Muscle layer of duodenum (tissue), 2 donors: ENCODE measurements around the gene DTNB.

Experiments used
- H3K27ac ChIP-seq: one replicate; pipeline ENCODE4 v1.7.0; 2013; ENCODE audit warnings: mild to moderate bottlenecking, low read length
- H3K27me3 ChIP-seq: one replicate; pipeline ENCODE4 v1.7.0; 2013; ENCODE audit warnings: low read depth, mild to moderate bottlenecking, control low read depth, low read length
- H3K36me3 ChIP-seq, 2 donors: one replicate each; pipeline ENCODE4 v1.7.0; 2013; ENCODE audit warnings: low read length in 2 of 2, control low read depth in 1 of 2, mild to moderate bottlenecking in 1 of 2; ENCODE audit not compliant: insufficient read depth in 2 of 2, control insufficient read depth in 1 of 2
- H3K4me1 ChIP-seq, 2 donors: one replicate each; pipeline ENCODE4 v1.7.0; 2013; ENCODE audit warnings: low read length in 2 of 2, mild to moderate bottlenecking in 2 of 2, control low read depth in 1 of 2, moderate library complexity in 1 of 2; ENCODE audit not compliant: insufficient read depth in 2 of 2, control insufficient read depth in 1 of 2
- H3K4me3 ChIP-seq, 2 donors: one replicate each; pipeline ENCODE4 v1.7.0; 2013; ENCODE audit warnings: low read length in 2 of 2, low read depth in 1 of 2, mild to moderate bottlenecking in 1 of 2
- H3K9me3 ChIP-seq, 2 donors: one replicate each; pipeline ENCODE4 v1.7.0; 2013; ENCODE audit warnings: low read length in 2 of 2, control low read depth in 1 of 2, mild to moderate bottlenecking in 1 of 2; ENCODE audit not compliant: control insufficient read depth in 1 of 2
- donor health status: healthy.

The DTNB gene

GRCh38 chr2:25700221-25700660, 26.9 kb upstream of the DTNB start:
- Histone ChIP-seq H3K27me3 (no peaks in the 10 kb centered on the region), H3K4me3 (no peak overlapping the region), H3K27ac (no peak overlapping the region), H3K9me3 (no peaks in the 10 kb centered on the region), H3K4me1 (no peaks in the 10 kb centered on the region), H3K36me3 (no peaks in the 10 kb centered on the region)

DNA sequence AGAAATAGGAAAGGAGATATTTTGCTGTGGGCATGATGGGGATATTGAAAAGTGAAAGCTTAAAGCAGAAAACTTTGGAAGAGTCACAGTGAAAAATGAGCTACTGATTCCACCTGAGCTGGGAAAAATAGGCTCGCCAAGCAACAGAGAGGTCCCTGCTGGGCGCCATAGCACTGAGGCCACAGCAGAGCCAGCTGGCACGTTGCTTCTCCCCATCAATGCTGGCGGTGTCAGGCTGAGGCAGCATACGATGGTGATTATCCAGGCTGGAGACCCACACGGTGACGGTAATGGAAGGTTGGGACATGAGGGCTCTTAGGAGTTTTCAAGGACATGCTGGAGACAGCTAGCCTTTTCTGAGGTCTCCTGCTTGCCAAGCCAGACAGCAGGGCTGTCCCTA, 25.8 kb upstream of the DTNB start:
- Histone ChIP-seq H3K4me3 (no peak overlapping the region), H3K27me3 (no peaks in the 10 kb centered on the region), H3K36me3 (no peaks in the 10 kb centered on the region), H3K27ac (no peak overlapping the region), H3K9me3 (no peaks in the 10 kb centered on the region), H3K4me1 (no peaks in the 10 kb centered on the region)

GRCh38 chr2:25698752-25699151, 25.4 kb upstream of the DTNB start:
- Histone ChIP-seq H3K27ac (no peak overlapping the region), H3K36me3 (no peaks in the 10 kb centered on the region), H3K4me1 (no peaks in the 10 kb centered on the region), H3K9me3 (no peaks in the 10 kb centered on the region), H3K27me3 (no peaks in the 10 kb centered on the region), H3K4me3 (no peak overlapping the region)

DNA sequence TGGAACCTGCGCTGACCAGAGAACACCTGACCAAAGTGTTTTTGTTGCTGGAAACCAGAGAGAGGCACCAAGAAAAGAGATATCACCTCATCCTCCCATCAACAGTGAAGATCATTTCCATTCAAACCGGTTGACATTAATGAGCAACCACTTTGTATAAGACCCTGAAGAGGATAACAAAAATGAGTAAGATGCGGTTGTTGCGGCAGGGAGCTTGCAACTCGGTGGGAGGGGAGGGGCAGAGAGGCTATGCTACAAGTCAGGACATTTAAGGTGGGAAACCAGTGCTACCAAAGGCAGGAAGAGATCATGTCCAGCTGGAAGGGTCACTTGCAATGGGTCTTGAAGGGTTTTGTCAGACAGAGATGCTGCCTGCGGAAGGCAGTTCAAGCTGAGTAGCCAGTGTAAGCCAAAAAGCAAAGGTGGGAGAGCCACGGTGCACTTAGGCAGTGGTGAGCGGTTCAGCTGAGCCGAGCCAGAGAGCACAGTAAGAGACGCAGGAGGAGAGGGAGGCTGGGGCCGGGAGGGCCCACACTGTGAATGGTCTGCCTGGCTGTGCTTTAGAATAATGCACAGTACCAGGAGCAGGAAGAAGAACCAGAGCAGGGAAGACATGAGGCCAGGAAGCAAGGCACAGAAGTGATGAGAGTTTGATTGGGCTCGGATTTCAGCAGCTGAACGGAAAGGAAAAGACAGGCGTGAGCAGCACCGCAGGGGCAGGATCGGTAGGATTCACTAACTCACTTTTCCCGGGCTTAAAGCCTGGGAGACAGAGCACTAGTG, 24.4 kb upstream of the DTNB start:
- H3K4me3 ChIP-seq, result no peak overlapping the region
- H3K9me3 ChIP-seq, result no peaks in the 10 kb centered on the region
- H3K27me3 ChIP-seq, result no peaks in the 10 kb centered on the region
- no peaks in the 10 kb centered on the region for H3K4me1 ChIP-seq
- no peak overlapping the region for H3K27ac ChIP-seq
- H3K36me3 ChIP-seq, result no peaks in the 10 kb centered on the region

- H3K27me3 ChIP-seq, result no peaks in the 10 kb centered on the region
- no peak overlapping the region for H3K27ac ChIP-seq
- no peaks in the 10 kb centered on the region for H3K36me3 ChIP-seq
- no peaks in the 10 kb centered on the region for H3K9me3 ChIP-seq
- no peak overlapping the region for H3K4me3 ChIP-seq
- no peaks in the 10 kb centered on the region for H3K4me1 ChIP-seq
Observed at GRCh38 chr2:25692737-25693445, 19.5 kb upstream of the DTNB start.

DNA sequence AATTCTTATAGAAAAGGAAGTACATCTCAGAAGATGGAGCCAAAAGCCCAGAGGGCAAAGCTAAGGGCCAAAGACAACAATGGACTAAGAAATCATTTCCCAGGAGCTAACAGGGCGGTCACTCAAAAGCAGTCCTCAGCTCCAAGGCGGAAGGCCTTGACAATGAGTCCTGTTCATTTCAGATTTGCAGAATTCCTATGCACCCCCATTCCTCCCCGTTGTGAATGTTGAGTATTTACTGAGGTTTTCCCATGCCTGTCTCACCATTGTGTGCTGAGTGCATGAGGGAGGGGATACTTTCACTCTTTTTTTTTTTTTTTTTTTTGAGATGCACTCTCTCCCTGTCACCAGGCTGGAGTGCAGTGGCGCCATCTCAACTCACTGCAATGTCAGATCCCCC, 18.8 kb upstream of the DTNB start:
- Histone ChIP-seq H3K9me3 (no peaks in the 10 kb centered on the region), H3K27me3 (no peaks in the 10 kb centered on the region), H3K4me1 (no peaks in the 10 kb centered on the region), H3K36me3 (no peaks in the 10 kb centered on the region), H3K27ac (no peak overlapping the region), H3K4me3 (no peak overlapping the region)

DNA sequence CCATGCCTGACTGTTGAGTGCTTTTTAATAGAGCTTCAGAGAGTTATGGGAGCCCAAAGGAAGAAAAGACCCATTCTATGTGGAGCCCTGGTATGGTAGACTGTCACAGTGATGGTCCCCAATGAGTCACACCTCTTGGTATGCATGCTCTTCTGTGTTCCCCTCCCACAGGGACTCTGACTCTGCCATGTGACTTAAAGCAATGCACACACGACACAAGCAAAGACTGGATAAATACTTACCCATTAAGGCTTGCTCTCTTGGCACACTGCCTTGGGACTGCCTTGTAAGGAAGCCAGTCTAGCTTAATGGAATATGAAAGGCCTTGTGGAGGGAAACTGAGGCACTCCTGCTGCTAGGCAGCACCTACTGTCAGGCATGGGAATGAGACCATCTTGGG, 16.7 kb upstream of the DTNB start:
- H3K4me1 ChIP-seq, result no peaks in the 10 kb centered on the region
- no peak overlapping the region for H3K27ac ChIP-seq
- H3K9me3 ChIP-seq, result no peaks in the 10 kb centered on the region
- no peak overlapping the region for H3K4me3 ChIP-seq
- H3K36me3 ChIP-seq, result no peaks in the 10 kb centered on the region
- no peaks in the 10 kb centered on the region for H3K27me3 ChIP-seq

- no peak overlapping the region for H3K27ac ChIP-seq
- H3K4me1 ChIP-seq, result no peaks in the 10 kb centered on the region
- no peaks in the 10 kb centered on the region for H3K27me3 ChIP-seq
- no peaks in the 10 kb centered on the region for H3K36me3 ChIP-seq
- no peaks in the 10 kb centered on the region for H3K9me3 ChIP-seq
- no peak overlapping the region for H3K4me3 ChIP-seq
Observed at GRCh38 chr2:25688236-25688635, 14.9 kb upstream of the DTNB start.

GRCh38 chr2:25685741-25686140, 12.4 kb upstream of the DTNB start:
- no peak overlapping the region for H3K4me3 ChIP-seq
- H3K27me3 ChIP-seq, result no peaks in the 10 kb centered on the region
- H3K36me3 ChIP-seq, result no peaks in the 10 kb centered on the region
- no peak overlapping the region for H3K27ac ChIP-seq
- no peaks in the 10 kb centered on the region for H3K4me1 ChIP-seq
- no peaks in the 10 kb centered on the region for H3K9me3 ChIP-seq

- H3K27ac ChIP-seq, result no peak overlapping the region
- no peak overlapping the region for H3K4me3 ChIP-seq
- no peaks in the 10 kb centered on the region for H3K4me1 ChIP-seq
Observed at GRCh38 chr2:25684577-25685473, 11.4 kb upstream of the DTNB start.

GRCh38 chr2:25682082-25682481, 8.7 kb upstream of the DTNB start:
- H3K4me3 ChIP-seq, result no peak overlapping the region
- no peaks in the 10 kb centered on the region for H3K4me1 ChIP-seq
- H3K27ac ChIP-seq, result no peak overlapping the region
- no peaks in the 10 kb centered on the region for H3K27me3 ChIP-seq
- H3K9me3 ChIP-seq, result no peaks in the 10 kb centered on the region
- H3K36me3 ChIP-seq, result no peaks in the 10 kb centered on the region

More at GRCh38 chr2:25684577-25685473, 11.4 kb upstream of the DTNB start:
- Histone ChIP-seq H3K9me3 (no peaks in the 10 kb centered on the region), H3K27me3 (no peaks in the 10 kb centered on the region), H3K36me3 (no peaks in the 10 kb centered on the region)
